ENCODE measurements around the gene HK2. TPM values are rescaled to one million over a fixed set of nuclear protein-coding genes. Genes with fewer than 3 reads are reported as not detected.

The HK2 gene
- total and polyA plus RNA-seq, 2 of the 4 experiments (the other 2 are of a cell fraction): 17.4 to 20.9 TPM

DNA sequence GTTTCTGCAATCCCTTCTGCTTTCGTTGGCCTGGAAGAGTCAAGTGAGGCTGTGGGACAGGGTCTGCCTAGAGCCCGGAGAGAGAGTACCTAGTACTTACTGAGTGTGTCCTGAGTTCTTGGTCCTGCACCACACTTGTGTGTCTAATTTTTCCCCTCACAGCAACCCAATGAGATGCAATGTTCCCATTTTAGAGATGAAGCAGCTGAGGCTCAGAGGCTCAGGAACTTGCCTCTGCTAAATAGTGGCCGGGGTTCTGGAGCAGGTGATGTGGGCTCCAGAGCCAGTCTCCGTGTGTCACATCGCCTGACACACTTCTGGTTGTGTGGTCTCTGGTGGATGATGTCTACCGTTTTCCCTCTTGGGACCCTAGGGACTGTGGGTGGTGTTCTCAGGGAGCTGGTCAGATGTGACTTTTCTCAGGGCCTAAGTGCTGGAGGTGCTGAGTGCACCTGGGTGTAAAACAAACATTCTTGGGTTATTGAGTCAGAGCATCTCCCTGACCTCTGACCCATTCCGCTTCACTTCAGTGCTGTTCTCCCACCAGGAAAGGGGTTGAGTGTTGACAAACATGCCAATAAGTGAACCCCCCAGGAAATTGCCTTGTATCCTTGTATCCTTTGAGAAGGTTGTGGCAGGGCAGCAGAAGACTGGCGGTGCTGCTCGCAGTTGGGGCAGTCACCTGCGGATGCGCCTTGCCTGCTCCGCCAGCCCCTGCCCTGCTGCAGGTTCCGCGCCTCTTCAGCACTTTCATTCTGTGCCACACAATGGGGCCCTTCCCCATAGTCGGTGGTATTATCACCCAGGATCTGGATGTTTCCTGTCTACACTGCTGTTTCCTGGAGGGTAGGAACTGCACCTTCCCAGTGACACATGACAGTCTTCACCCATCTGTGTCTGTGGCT, 32.1 kb downstream of the HK2 start (continued):
- no peak for TF ChIP-seq SMC3 (IDR thresholded peaks at IDR 0.05; ENCODE audit: low read depth, low read length)
- no peak for TF ChIP-seq BHLHE40 (IDR thresholded peaks at IDR 0.05; ENCODE audit: low read depth, low read length)

Measured in IMR-90 (cell line).